Effector memory CD4-positive, alpha-beta T cell (primary cell): ENCODE data around the gene MEGF8.

Source experiments
- DNase-seq, 3 donors: peaks; one replicate each; pipeline ENCODE4 v3.0.0-alpha.2; 2020
- H3K27ac ChIP-seq: 2 replicates; pipeline ENCODE4 v1.7.0; 2013; ENCODE audit warnings: mild to moderate bottlenecking, low read length, moderate library complexity; ENCODE audit not compliant: insufficient read depth, poor library complexity, severe bottlenecking
- H3K27me3 ChIP-seq: replicated peaks from 2 replicates; pipeline ENCODE4 v1.7.0; 2013; ENCODE audit warnings: mild to moderate bottlenecking, low read length; ENCODE audit not compliant: insufficient read depth, control insufficient read depth, poor library complexity, severe bottlenecking
- H3K36me3 ChIP-seq: 2 replicates; pipeline ENCODE4 v1.7.0; 2013; ENCODE audit warnings: mild to moderate bottlenecking, low read length, moderate library complexity; ENCODE audit not compliant: control insufficient read depth, insufficient read depth
- H3K4me1 ChIP-seq: 2 replicates; pipeline ENCODE4 v1.7.0; 2013; ENCODE audit warnings: low read length, mild to moderate bottlenecking; ENCODE audit not compliant: control insufficient read depth, insufficient read depth, poor library complexity, severe bottlenecking
- H3K4me3 ChIP-seq: 2 replicates; pipeline ENCODE4 v1.7.0; 2013; ENCODE audit warnings: low read length, low read depth, mild to moderate bottlenecking; ENCODE audit not compliant: insufficient read depth, poor library complexity, severe bottlenecking
- H3K9me3 ChIP-seq: 2 replicates; pipeline ENCODE4 v1.7.0; 2013; ENCODE audit warnings: mild to moderate bottlenecking, low read length, moderate library complexity; ENCODE audit not compliant: control insufficient read depth

Gene MEGF8

GRCh38 chr19:42292963-42293362 is 32.5 kb upstream of the MEGF8 start:
- Histone ChIP-seq H3K4me3 (no peak overlapping the region), H3K4me1 (peaks cover 5% of the 10 kb centered on the region), H3K9me3 (no peaks in the 10 kb centered on the region), H3K36me3 (peaks cover 64% of the 10 kb centered on the region), H3K27me3 (no peaks in the 10 kb centered on the region), H3K27ac (no peak overlapping the region)
- no peak for DNase-seq

- no peak overlapping the region for H3K4me3 ChIP-seq
- no peak for DNase-seq
- H3K9me3 ChIP-seq = no peaks in the 10 kb centered on the region
- H3K27ac ChIP-seq = no peak overlapping the region
- peaks cover 58% of the 10 kb centered on the region for H3K36me3 ChIP-seq
- peaks cover 5% of the 10 kb centered on the region for H3K4me1 ChIP-seq
- H3K27me3 ChIP-seq = no peaks in the 10 kb centered on the region
Measured at GRCh38 chr19:42293540-42293939, 31.9 kb upstream of the MEGF8 start.

- no peak for DNase-seq
- H3K9me3 ChIP-seq = no peaks in the 10 kb centered on the region
- no peak overlapping the region for H3K4me3 ChIP-seq
- no peak overlapping the region for H3K27ac ChIP-seq
- peaks cover 54% of the 10 kb centered on the region for H3K36me3 ChIP-seq
- H3K27me3 ChIP-seq = no peaks in the 10 kb centered on the region
- peaks cover 5% of the 10 kb centered on the region for H3K4me1 ChIP-seq
Measured at GRCh38 chr19:42293948-42294347, 31.5 kb upstream of the MEGF8 start.

- Histone ChIP-seq H3K27ac (no peak overlapping the region), H3K36me3 (peaks cover 49% of the 10 kb centered on the region), H3K4me1 (peaks cover 5% of the 10 kb centered on the region), H3K9me3 (no peaks in the 10 kb centered on the region), H3K27me3 (no peaks in the 10 kb centered on the region), H3K4me3 (no peak overlapping the region)
- no peak for DNase-seq
Measured at GRCh38 chr19:42294471-42295137, 30.8 kb upstream of the MEGF8 start.

- peaks cover 5% of the 10 kb centered on the region for H3K4me1 ChIP-seq
- no peak overlapping the region for H3K4me3 ChIP-seq
- no peaks in the 10 kb centered on the region for H3K27me3 ChIP-seq
- H3K9me3 ChIP-seq = no peaks in the 10 kb centered on the region
- no peak overlapping the region for H3K27ac ChIP-seq
- peaks cover 42% of the 10 kb centered on the region for H3K36me3 ChIP-seq
- no peak for DNase-seq
Measured at GRCh38 chr19:42295342-42295741, 30.1 kb upstream of the MEGF8 start.

GRCh38 chr19:42295831-42296525 is 29.5 kb upstream of the MEGF8 start:
- Histone ChIP-seq H3K27me3 (no peaks in the 10 kb centered on the region), H3K36me3 (peaks cover 36% of the 10 kb centered on the region), H3K9me3 (no peaks in the 10 kb centered on the region), H3K27ac (no peak overlapping the region), H3K4me3 (no peak overlapping the region), H3K4me1 (peaks cover 5% of the 10 kb centered on the region)
- DNase-seq = peak; percentile 73 to 81 (median 74)

GRCh38 chr19:42297039-42297438 is 28.4 kb upstream of the MEGF8 start:
- DNase-seq = no peak
- Histone ChIP-seq H3K4me3 (no peak overlapping the region), H3K4me1 (peaks cover 7% of the 10 kb centered on the region), H3K27me3 (no peaks in the 10 kb centered on the region), H3K9me3 (no peaks in the 10 kb centered on the region), H3K27ac (no peak overlapping the region), H3K36me3 (peaks cover 27% of the 10 kb centered on the region)

GRCh38 chr19:42301646-42302203 is 23.7 kb upstream of the MEGF8 start, which contains the start of gene PRR19:
PRR19 (plus strand) TSS chr19:42302132; CDS start chr19:42309585, 7,453 bp downstream.
- Histone ChIP-seq H3K27me3 (no peaks in the 10 kb centered on the region), H3K27ac (peak within 1 kb of the TSS; percentile 67), H3K4me1 (peaks cover 13% of the 10 kb centered on the region), H3K36me3 (no peaks in the 10 kb centered on the region), H3K9me3 (no peaks in the 10 kb centered on the region), H3K4me3 (peak within 1 kb of the TSS; percentile 89)
- DNase-seq = no peak

GRCh38 chr19:42303101-42303464 is 22.4 kb upstream of the MEGF8 start:
- peaks cover 13% of the 10 kb centered on the region for H3K4me1 ChIP-seq
- no peak overlapping the region for H3K27ac ChIP-seq
- peak overlapping the region; percentile 89 for H3K4me3 ChIP-seq
- H3K9me3 ChIP-seq = no peaks in the 10 kb centered on the region
- H3K27me3 ChIP-seq = no peaks in the 10 kb centered on the region
- no peaks in the 10 kb centered on the region for H3K36me3 ChIP-seq
- no peak for DNase-seq

GRCh38 chr19:42303876-42304275 is 21.6 kb upstream of the MEGF8 start:
- no peak for DNase-seq
- no peaks in the 10 kb centered on the region for H3K9me3 ChIP-seq
- H3K36me3 ChIP-seq = no peaks in the 10 kb centered on the region
- no peaks in the 10 kb centered on the region for H3K27me3 ChIP-seq
- H3K4me3 ChIP-seq = no peak overlapping the region
- no peak overlapping the region for H3K27ac ChIP-seq
- H3K4me1 ChIP-seq = peaks cover 13% of the 10 kb centered on the region
